HG02840 (cell line): ENCODE data around the gene BACH2.

Experiments used
- ATAC-seq: cut with Tn5 transposase; IDR thresholded peaks from one replicate; pipeline ENCODE4 v1.9.1; 2021; ENCODE audit warnings: mild to moderate bottlenecking, moderate library complexity, moderate number of reproducible peaks; ENCODE audit not compliant: unreplicated experiment, low FRiP score

Gene BACH2

DNA sequence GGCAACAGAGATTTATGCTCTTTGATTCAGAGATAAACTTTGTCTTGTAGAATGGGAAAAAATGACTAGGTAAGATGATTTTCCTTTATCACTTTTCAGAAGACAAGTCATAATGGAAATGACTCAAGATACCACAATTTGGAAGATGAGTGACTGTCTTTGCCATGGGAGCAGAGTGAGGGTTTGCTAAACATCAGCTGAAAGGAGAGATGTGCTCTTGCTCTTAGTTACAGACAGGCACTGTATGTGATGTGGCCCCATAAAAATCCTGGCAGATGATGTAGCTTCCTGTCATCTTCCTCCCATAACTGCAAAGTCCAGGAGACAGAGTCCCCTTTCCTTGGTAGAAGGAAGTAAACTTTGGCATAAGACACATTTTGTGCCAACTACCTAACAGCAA lies 47.6 kb downstream of the BACH2 start:
- no peak for ATAC-seq

DNA sequence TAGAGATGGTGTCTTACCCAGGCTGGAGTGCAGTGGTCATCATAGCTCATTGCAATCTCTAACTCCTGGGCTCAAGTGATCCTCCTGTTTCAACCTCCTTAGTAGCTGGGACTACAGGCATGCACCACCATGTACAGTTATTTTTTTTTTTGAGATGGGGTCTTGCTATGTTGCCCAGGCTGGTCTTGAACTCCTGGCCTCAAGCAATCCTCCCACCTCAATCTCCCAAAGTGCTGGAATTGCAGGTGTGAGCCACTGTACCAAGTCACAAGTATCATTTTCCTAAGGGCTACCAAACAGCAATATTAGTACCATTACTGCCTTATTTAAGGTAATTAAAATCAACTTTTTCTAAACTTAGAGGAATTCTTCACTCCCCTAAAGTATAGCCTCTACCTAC lies 49.4 kb downstream of the BACH2 start:
- no peak for ATAC-seq

DNA sequence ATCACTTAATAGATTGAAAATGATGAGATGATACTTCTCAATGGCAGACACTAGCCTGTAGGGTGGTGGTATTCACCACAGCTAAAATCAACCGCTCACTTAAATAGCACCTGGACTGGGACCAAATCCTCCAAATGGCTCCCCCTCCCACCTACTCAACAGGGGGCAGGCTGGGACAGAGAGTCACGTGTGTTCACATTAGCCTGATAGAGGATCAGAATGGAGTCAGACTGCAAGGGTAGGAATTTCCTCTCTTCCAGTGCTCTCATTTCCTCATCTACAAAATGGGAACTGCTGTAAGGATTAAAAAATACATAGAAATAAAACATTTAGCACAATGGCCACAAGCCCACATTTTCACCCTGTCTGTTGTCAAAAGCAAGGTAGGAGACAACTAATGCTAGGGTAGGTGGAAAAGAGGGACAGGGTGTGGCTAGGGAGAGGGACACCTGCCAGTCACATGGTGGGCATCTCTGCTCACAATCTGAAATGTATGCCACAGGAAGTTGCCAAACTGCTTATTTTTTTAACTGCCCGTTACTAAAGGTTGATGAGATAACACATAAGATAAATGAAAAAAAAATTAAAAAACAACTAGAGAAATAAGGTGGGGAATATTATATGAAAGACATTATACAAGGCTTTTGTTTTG lies 55.3 kb downstream of the BACH2 start:
- ATAC-seq = no peak

DNA sequence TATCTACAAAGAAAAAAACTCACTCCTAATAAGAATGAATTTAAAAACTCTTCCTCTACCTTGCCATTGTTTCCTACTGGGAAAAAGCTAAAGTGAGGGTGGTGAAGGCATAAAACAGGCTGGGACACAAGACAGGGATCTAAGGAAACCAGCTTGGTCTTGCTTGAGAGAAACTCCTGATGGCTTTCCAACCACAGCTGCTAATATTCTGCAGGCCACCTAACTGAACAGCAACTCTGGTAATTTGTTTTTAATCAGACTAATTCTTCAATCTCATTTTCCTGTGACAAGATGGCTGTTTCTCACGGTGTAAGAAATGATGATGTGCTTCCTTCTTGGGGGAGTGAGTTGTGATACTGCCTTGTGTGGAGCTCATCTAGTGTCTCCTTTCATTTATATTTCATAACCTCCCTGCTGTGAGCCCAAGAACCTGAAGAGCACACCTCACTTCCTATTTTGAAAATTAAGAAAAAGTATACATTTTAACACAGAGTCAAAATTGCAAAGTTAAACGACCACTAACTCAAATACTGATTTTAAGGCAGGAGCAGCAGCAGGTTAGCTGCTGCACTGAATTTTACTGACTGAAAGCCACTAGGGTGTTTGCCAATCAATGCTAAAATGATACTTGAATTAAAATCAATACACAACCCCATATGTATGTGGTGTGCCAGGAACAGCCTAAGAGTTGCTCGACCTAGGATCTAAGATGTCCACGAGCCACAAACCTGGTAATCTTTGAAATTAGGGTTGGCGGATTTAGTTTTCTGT lies 58.0 kb downstream of the BACH2 start:
- ATAC-seq = no peak

DNA sequence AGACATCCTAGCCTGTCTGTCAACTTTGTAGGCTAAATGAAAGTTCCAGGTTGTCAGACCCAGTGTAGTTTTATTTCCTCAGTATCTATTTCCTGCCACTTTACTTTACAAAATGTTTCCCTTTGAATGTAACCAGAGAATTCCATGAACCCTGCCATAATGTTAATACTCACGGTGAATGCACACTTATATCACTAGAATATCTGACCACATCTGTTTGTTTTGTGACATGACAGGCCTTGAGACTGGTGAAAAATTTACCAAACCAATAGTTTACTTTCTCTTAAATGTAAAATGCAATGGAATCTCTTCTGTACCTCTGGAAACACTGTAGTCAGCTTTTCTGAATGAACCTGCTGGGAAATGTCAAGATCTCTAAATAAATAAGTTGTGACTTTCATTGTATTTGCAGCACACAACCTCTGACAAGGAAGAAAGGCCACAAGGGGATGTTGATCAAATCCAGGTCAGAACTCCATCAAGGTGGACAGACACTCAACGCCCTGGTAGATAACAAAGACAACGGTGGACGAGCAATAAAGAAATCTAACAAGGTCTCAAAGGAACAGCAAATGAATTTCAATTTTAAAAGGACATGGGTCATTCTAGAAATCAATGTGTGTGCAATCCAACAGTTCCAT lies 59.2 kb downstream of the BACH2 start:
- no peak for ATAC-seq

- ATAC-seq = no peak
Measured at GRCh38 chr6:90233994-90234393, 62.6 kb downstream of the BACH2 start.

DNA sequence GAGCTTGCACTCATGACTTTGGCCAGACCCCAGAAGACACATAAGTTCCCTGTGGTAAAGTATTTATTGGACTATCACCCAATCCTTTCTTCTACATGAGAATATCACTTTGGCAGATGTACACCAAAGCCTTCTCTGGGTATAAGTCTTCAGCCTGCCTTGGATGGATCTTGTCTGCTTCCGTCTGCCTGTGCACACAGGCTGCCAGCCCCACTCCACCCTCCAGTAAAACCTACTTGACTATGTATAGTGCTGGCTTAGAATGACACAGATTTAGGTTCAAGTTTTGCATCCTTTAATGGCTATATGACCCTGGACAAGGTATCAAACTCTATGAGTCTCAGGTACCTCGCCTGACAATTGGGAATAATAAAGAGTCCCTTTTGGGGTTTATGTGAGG lies 63.4 kb downstream of the BACH2 start:
- no peak for ATAC-seq

- no peak for ATAC-seq
Measured at GRCh38 chr6:90231798-90232197, 64.8 kb downstream of the BACH2 start.

DNA sequence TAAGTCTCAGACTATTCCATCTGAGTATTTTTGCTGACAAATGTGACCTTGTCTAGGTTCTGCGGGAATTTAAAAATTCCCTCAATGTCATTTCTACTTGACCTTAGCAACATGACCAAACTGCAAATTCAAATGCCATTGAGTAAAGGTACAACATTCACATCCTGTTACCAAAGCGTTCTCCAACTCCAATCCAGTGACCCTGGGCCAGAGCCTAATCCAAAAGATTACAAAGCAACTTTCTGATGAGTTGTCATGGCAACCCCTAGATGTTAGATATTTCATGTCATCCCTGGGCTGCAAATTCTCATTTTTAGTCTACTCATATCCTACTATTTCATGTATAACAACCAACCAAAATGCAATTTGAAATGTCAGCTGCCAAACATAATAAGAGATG lies 65.3 kb downstream of the BACH2 start:
- no peak for ATAC-seq

GRCh38 chr6:90230548-90231215 lies 66.0 kb downstream of the BACH2 start:
- ATAC-seq = no peak

DNA sequence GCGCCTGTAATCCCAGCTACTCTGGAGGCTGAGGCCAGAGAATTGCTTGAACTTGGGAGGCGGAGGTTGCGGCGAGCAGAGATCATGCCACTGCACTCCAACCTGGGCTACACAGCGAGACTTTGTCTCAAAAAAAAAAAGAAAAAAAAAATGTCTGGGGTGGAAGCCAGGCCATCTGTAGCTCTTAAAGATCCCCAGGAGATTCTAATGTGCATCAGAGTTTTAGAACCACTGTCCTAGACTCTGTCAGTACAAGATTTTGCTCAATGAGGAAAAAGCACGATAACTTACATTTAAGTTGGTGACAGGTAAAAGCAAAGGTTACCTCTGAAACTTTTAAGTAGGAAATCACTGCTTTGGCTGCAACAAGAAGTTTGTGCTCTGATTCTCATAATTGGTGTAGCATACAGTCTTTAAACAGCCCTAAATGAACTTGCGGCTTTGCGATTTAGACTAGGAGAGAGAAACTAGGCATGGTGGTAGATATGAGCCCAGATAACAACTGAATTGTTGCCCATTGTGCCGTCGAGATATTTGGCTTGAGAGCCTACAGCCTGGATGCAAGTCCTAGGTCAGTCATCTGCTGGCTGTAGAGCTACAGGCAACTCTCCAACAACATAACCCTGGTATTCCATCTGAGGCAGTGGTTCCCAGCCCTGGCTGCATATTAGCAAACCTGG lies 67.2 kb downstream of the BACH2 start:
- no peak for ATAC-seq

GRCh38 chr6:90227673-90228072 lies 69.0 kb downstream of the BACH2 start:
- no peak for ATAC-seq

DNA sequence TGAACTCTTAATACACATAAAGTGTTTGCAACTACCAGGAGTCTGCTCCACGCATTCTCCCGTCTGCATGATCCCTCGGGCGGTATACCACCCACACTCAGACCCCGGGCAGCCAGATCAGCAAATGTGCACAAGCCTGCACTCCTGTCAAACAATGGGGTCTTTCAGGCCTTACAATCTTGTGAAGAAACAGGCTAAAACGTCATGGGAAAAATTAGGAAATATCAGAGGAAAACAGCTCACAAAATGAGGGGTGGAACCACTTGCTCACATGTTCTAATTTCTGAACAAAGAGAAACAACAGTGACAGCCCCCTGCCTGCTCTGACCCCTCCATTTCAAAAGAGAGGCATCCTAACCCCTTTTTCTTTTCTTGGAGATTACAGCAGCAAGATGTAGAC lies 69.4 kb downstream of the BACH2 start:
- no peak for ATAC-seq

DNA sequence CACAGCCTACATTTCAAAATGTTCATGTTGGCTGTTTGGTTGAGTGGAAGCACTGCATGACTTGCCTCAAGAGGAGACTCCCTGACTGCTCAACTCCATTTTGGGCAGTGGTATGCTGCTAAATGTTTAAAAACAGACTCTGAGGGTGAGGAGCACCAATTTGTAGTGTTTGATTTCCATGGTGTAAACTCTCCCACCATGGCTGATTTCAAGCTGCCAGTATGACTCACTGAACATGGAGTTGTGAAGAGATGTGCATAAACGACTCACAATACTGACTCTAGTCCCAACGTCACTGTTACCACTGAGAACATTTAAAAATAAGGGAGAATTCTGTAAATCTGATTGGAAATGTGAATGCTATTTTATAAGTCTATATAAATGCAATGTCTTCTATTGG lies 70.4 kb downstream of the BACH2 start:
- no peak for ATAC-seq

GRCh38 chr6:90224196-90224595 lies 72.4 kb downstream of the BACH2 start:
- no peak for ATAC-seq

DNA sequence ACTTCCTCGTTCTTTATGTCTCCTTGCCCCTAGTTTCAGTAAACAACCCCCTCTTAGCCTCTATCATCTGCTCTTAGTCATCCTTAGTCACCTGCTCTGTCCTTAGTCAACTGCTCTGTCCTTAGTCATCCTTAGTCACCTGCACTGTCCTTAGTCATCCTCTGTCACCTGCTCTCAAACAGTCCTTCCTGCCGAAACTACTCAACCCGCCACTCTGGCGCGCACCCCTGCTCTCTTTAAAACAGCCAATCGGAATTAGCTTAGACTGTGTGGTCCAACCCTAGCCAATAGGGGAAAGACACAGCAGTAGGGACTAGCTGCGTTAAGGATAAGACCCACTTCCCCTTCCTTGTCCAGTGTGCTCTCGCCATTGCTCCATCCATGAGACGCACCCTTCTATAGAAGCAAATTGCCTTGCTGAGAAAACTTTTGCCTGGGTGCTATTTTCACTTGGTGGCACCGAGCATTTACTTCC lies 73.9 kb downstream of the BACH2 start:
- no peak for ATAC-seq

GRCh38 chr6:90222008-90222407 lies 74.6 kb downstream of the BACH2 start:
- no peak for ATAC-seq

DNA sequence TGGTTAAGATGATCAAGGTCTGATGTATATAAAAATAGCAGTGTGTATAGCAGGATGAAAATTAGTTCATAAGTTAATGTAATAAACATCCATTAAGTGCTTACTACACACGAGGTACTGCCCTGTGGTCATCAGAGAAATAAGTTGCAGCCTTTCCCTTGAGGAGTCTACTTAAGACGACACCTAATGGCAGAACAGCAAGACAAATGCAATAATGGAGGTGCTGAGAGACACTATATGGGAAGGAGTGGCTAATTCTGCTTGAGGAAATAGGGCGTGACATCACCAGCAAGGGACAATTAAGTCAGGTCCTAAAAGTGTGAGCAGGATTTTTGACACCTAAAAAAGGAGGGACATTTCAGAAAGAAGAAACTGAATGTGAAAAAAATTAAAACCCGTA lies 75.2 kb downstream of the BACH2 start:
- ATAC-seq = no peak

GRCh38 chr6:90220273-90220672 lies 76.4 kb downstream of the BACH2 start:
- no peak for ATAC-seq

DNA sequence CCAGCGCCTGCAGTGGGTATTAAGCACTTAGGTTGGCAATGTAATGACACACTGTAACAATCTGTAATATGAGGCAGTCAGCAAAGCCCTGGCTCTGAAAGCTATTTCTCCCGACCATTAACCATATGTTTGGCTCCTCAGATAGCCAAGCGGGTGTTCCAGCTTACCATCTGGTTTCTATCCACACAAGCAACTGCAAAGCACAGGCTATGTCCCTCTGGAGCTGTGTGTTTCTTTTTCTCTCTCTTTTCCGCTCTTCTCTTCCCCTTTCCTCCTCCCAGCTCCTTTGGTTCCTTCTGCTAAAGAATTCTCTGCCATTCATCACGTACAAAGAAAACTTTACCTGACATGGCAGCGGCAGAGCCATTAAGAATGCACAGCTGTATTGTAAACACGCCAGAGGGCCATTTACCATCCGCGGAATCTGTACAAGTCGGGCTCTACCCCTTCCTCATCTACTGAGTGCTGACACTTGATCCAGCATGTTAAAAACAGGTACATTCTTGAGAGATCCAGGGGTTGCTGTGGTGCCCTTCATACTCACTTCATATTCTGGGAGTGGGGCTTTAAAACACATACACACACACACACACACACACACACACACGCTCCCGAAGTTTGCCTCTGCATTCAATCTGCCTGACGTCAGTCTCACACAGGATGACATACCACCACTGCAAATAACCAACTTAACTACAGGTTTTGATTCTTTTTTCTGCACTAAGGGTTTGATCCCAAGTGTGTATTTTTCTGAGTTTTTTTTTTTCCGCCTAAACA lies 77.2 kb downstream of the BACH2 start:
- no peak for ATAC-seq
